ENCODE data around the gene MEIS1.

- TF ChIP-seq, protein P1, sequence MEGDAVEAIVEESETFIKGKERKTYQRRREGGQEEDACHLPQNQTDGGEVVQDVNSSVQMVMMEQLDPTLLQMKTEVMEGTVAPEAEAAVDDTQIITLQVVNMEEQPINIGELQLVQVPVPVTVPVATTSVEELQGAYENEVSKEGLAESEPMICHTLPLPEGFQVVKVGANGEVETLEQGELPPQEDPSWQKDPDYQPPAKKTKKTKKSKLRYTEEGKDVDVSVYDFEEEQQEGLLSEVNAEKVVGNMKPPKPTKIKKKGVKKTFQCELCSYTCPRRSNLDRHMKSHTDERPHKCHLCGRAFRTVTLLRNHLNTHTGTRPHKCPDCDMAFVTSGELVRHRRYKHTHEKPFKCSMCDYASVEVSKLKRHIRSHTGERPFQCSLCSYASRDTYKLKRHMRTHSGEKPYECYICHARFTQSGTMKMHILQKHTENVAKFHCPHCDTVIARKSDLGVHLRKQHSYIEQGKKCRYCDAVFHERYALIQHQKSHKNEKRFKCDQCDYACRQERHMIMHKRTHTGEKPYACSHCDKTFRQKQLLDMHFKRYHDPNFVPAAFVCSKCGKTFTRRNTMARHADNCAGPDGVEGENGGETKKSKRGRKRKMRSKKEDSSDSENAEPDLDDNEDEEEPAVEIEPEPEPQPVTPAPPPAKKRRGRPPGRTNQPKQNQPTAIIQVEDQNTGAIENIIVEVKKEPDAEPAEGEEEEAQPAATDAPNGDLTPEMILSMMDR (tag by site-specific recombination; IDR thresholded peaks at IDR 0.05) = no peak
- TF ChIP-seq, protein P2, sequence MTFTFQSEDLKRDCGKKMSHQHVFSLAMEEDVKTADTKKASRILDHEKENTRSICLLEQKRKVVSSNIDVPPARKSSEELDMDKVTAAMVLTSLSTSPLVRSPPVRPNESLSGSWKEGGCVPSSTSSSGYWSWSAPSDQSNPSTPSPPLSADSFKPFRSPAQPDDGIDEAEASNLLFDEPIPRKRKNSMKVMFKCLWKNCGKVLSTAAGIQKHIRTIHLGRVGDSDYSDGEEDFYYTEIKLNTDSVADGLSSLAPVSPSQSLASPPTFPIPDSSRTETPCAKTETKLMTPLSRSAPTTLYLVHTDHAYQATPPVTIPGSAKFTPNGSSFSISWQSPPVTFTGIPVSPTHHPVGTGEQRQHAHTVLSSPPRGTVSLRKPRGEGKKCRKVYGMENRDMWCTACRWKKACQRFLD (tag by site-specific recombination; IDR thresholded peaks at IDR 0.05) = no peak
- TF ChIP-seq SETDB1 (IDR thresholded peaks at IDR 0.05; ENCODE audit: insufficient read length, low read length) (no peak), ZNF768 (tag by site-specific recombination; IDR thresholded peaks at IDR 0.05) (no peak), ZNF792 (tag by site-specific recombination; IDR thresholded peaks at IDR 0.05) (no peak), YY1 (tag by site-specific recombination; IDR thresholded peaks at IDR 0.05) (no peak)
These were observed 137.0 kb downstream of the MEIS1 start for GRCh38 chr2:66571918-66572317.

Measured in HEK293 (cell line).